Measurements from ENCODE around the gene LY6G5C.
"Not testable (repeated sequence)": the region's sequence is repeated elsewhere in the genome, so short reads cannot be mapped to it uniquely, and the experiment has no call there.

The LY6G5C gene

GRCh38 chr6:31713991-31714684 lies 33.3 kb upstream of the LY6G5C start:
- Histone ChIP-seq H3K4me3 (ENCODE audit: insufficient read depth, low read depth, low read length) (no peak overlapping the region), H3K36me3 (ENCODE audit: control insufficient read depth, insufficient read depth, low read length) (no peaks in the 10 kb centered on the region), H3K27me3 (ENCODE audit: control insufficient read depth, insufficient read depth, low read length, poor library complexity, severe bottlenecking) (peaks cover 38% of the 10 kb centered on the region), H3K27ac (ENCODE audit: insufficient read depth, low read depth, low read length, poor library complexity, severe bottlenecking) (peak overlapping the region; percentile 71), H3K9me3 (ENCODE audit: control insufficient read depth, low read length) (no peaks in the 10 kb centered on the region), H3K4me1 (ENCODE audit: control insufficient read depth, insufficient read depth, low read length) (peaks cover 34% of the 10 kb centered on the region)
- WGBS, 2 experiments = 8 to 10% methylated on average over 5 of the region's 5 CpGs

- peak overlapping the region; percentile 71 for H3K27ac ChIP-seq (ENCODE audit: insufficient read depth, low read depth, low read length, poor library complexity, severe bottlenecking)
Measured at GRCh38 chr6:31713465-31713864, 32.6 kb upstream of the LY6G5C start.

GRCh38 chr6:31712296-31712695 lies 31.4 kb upstream of the LY6G5C start:
- WGBS, 2 experiments = 91 to 95% methylated on average over 8 of the region's 8 CpGs
- H3K36me3 ChIP-seq (ENCODE audit: control insufficient read depth, insufficient read depth, low read length) = no peaks in the 10 kb centered on the region
- H3K27ac ChIP-seq (ENCODE audit: insufficient read depth, low read depth, low read length, poor library complexity, severe bottlenecking) = no peak overlapping the region
- peaks cover 34% of the 10 kb centered on the region for H3K4me1 ChIP-seq (ENCODE audit: control insufficient read depth, insufficient read depth, low read length)
- no peaks in the 10 kb centered on the region for H3K9me3 ChIP-seq (ENCODE audit: control insufficient read depth, low read length)
- peaks cover 41% of the 10 kb centered on the region for H3K27me3 ChIP-seq (ENCODE audit: control insufficient read depth, insufficient read depth, low read length, poor library complexity, severe bottlenecking)
- H3K4me3 ChIP-seq (ENCODE audit: insufficient read depth, low read depth, low read length) = no peak overlapping the region

More at GRCh38 chr6:31713465-31713864, 32.6 kb upstream of the LY6G5C start:
- Histone ChIP-seq H3K4me3 (ENCODE audit: insufficient read depth, low read depth, low read length) (no peak overlapping the region), H3K4me1 (ENCODE audit: control insufficient read depth, insufficient read depth, low read length) (peaks cover 34% of the 10 kb centered on the region), H3K9me3 (ENCODE audit: control insufficient read depth, low read length) (no peaks in the 10 kb centered on the region), H3K36me3 (ENCODE audit: control insufficient read depth, insufficient read depth, low read length) (no peaks in the 10 kb centered on the region), H3K27me3 (ENCODE audit: control insufficient read depth, insufficient read depth, low read length, poor library complexity, severe bottlenecking) (peaks cover 38% of the 10 kb centered on the region)
- WGBS, 2 experiments = 73% methylated on average over 4 of the region's 4 CpGs

GRCh38 chr6:31711233-31711632 lies 30.4 kb upstream of the LY6G5C start:
- Histone ChIP-seq H3K36me3 (ENCODE audit: control insufficient read depth, insufficient read depth, low read length) (no peaks in the 10 kb centered on the region), H3K9me3 (ENCODE audit: control insufficient read depth, low read length) (no peaks in the 10 kb centered on the region), H3K4me1 (ENCODE audit: control insufficient read depth, insufficient read depth, low read length) (peaks cover 34% of the 10 kb centered on the region), H3K4me3 (ENCODE audit: insufficient read depth, low read depth, low read length) (no peak overlapping the region), H3K27ac (ENCODE audit: insufficient read depth, low read depth, low read length, poor library complexity, severe bottlenecking) (no peak overlapping the region), H3K27me3 (ENCODE audit: control insufficient read depth, insufficient read depth, low read length, poor library complexity, severe bottlenecking) (peaks cover 50% of the 10 kb centered on the region)
- WGBS, 2 experiments = 81 to 84% methylated on average over 8 of the region's 8 CpGs

GRCh38 chr6:31710523-31711219 lies 29.8 kb upstream of the LY6G5C start:
- Histone ChIP-seq H3K36me3 (ENCODE audit: control insufficient read depth, insufficient read depth, low read length) (no peaks in the 10 kb centered on the region), H3K4me3 (ENCODE audit: insufficient read depth, low read depth, low read length) (no peak overlapping the region), H3K27ac (ENCODE audit: insufficient read depth, low read depth, low read length, poor library complexity, severe bottlenecking) (no peak overlapping the region), H3K4me1 (ENCODE audit: control insufficient read depth, insufficient read depth, low read length) (peaks cover 34% of the 10 kb centered on the region), H3K27me3 (ENCODE audit: control insufficient read depth, insufficient read depth, low read length, poor library complexity, severe bottlenecking) (peaks cover 51% of the 10 kb centered on the region), H3K9me3 (ENCODE audit: control insufficient read depth, low read length) (no peaks in the 10 kb centered on the region)
- 72 to 79% methylated on average over 5 of the region's 5 CpGs for WGBS, 2 experiments

DNA sequence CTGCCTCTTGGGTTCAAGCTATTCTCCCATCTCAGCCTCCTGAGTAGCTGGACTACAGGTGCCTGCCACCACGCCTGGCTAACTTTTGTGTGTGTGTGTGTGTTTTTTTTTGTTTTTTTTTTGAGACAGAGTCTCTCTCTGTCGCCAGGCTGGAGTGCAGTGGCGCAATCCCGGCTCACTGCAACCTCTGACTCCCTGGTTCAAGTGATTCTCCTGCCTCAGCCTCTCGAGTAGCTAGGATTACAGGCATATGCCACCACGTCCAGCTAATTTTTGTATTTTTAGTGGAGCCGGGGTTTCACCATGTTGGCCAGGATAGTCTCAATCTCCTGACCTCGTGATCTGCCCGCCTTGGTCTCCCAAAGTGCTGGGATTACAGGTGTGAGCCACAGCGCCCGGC lies 28.3 kb upstream of the LY6G5C start:
- H3K27me3 ChIP-seq (ENCODE audit: control insufficient read depth, insufficient read depth, low read length, poor library complexity, severe bottlenecking) = peaks cover 51% of the 10 kb centered on the region
- 90 to 93% methylated on average over 11 of the region's 11 CpGs for WGBS, 2 experiments

GRCh38 chr6:31708224-31708623 lies 27.4 kb upstream of the LY6G5C start:
- no peak overlapping the region for H3K27ac ChIP-seq (ENCODE audit: insufficient read depth, low read depth, low read length, poor library complexity, severe bottlenecking)
- WGBS, 2 experiments = 90 to 93% methylated on average over 2 of the region's 3 CpGs
- H3K36me3 ChIP-seq (ENCODE audit: control insufficient read depth, insufficient read depth, low read length) = no peaks in the 10 kb centered on the region
- no peak overlapping the region for H3K4me3 ChIP-seq (ENCODE audit: insufficient read depth, low read depth, low read length)
- H3K9me3 ChIP-seq (ENCODE audit: control insufficient read depth, low read length) = no peaks in the 10 kb centered on the region
- peaks cover 14% of the 10 kb centered on the region for H3K4me1 ChIP-seq (ENCODE audit: control insufficient read depth, insufficient read depth, low read length)
- H3K27me3 ChIP-seq (ENCODE audit: control insufficient read depth, insufficient read depth, low read length, poor library complexity, severe bottlenecking) = peaks cover 51% of the 10 kb centered on the region

More for the DNA sequence above, 28.3 kb upstream of the LY6G5C start:
- not testable (repeated sequence) for H3K27ac ChIP-seq (ENCODE audit: insufficient read depth, low read depth, low read length, poor library complexity, severe bottlenecking); H3K36me3 ChIP-seq (ENCODE audit: control insufficient read depth, insufficient read depth, low read length); H3K9me3 ChIP-seq (ENCODE audit: control insufficient read depth, low read length); H3K4me3 ChIP-seq (ENCODE audit: insufficient read depth, low read depth, low read length)
- H3K4me1 ChIP-seq (ENCODE audit: control insufficient read depth, insufficient read depth, low read length) = peaks cover 23% of the 10 kb centered on the region

- no peak overlapping the region for H3K27ac ChIP-seq (ENCODE audit: insufficient read depth, low read depth, low read length, poor library complexity, severe bottlenecking)
- no peaks in the 10 kb centered on the region for H3K36me3 ChIP-seq (ENCODE audit: control insufficient read depth, insufficient read depth, low read length)
- WGBS, 2 experiments = 90 to 94% methylated on average over 10 of the region's 10 CpGs
- no peaks in the 10 kb centered on the region for H3K9me3 ChIP-seq (ENCODE audit: control insufficient read depth, low read length)
- no peak overlapping the region for H3K4me3 ChIP-seq (ENCODE audit: insufficient read depth, low read depth, low read length)
- peaks cover 49% of the 10 kb centered on the region for H3K27me3 ChIP-seq (ENCODE audit: control insufficient read depth, insufficient read depth, low read length, poor library complexity, severe bottlenecking)
- peaks cover 12% of the 10 kb centered on the region for H3K4me1 ChIP-seq (ENCODE audit: control insufficient read depth, insufficient read depth, low read length)
Measured at GRCh38 chr6:31707701-31708100, 26.8 kb upstream of the LY6G5C start.

GRCh38 chr6:31706599-31706998 lies 25.7 kb upstream of the LY6G5C start, which contains the start of gene LY6G6F:
Gene LY6G6F (plus strand): TSS chr6:31706866. CDS start chr6:31706907, 41 bp downstream.
- Histone ChIP-seq H3K4me3 (ENCODE audit: insufficient read depth, low read depth, low read length) (no peak within 1 kb of the TSS), H3K27ac (ENCODE audit: insufficient read depth, low read depth, low read length, poor library complexity, severe bottlenecking) (no peak within 1 kb of the TSS), H3K27me3 (ENCODE audit: control insufficient read depth, insufficient read depth, low read length, poor library complexity, severe bottlenecking) (peaks cover 38% of the 10 kb centered on the region), H3K36me3 (ENCODE audit: control insufficient read depth, insufficient read depth, low read length) (no peaks in the 10 kb centered on the region), H3K4me1 (ENCODE audit: control insufficient read depth, insufficient read depth, low read length) (peaks cover 11% of the 10 kb centered on the region), H3K9me3 (ENCODE audit: control insufficient read depth, low read length) (no peaks in the 10 kb centered on the region)
- 72 to 87% methylated on average over 3 of the region's 3 CpGs for WGBS, 2 experiments

- WGBS, 2 experiments = 93 to 95% methylated on average over 6 of the region's 6 CpGs
- Histone ChIP-seq H3K27me3 (ENCODE audit: control insufficient read depth, insufficient read depth, low read length, poor library complexity, severe bottlenecking) (peaks cover 32% of the 10 kb centered on the region), H3K4me3 (ENCODE audit: insufficient read depth, low read depth, low read length) (no peak overlapping the region), H3K9me3 (ENCODE audit: control insufficient read depth, low read length) (no peaks in the 10 kb centered on the region), H3K4me1 (ENCODE audit: control insufficient read depth, insufficient read depth, low read length) (peaks cover 9% of the 10 kb centered on the region), H3K27ac (ENCODE audit: insufficient read depth, low read depth, low read length, poor library complexity, severe bottlenecking) (no peak overlapping the region), H3K36me3 (ENCODE audit: control insufficient read depth, insufficient read depth, low read length) (no peaks in the 10 kb centered on the region)
Measured at GRCh38 chr6:31705931-31706330, 25.1 kb upstream of the LY6G5C start.
